GM12878 (cell line): ENCODE measurements around the gene NHEJ1. TPM values are rescaled to one million over a fixed set of nuclear protein-coding genes. Genes with fewer than 3 reads are reported as not detected.

Experiments
- ATAC-seq: fragments of 200-7000 bp; cut with Tn5 transposase; 3 replicates; pipeline ENCODE4 v1.9.1; 2020; ENCODE audit warnings: mild to moderate bottlenecking, moderate library complexity
- BruUV-seq: library from RNA; stranded (reverse); fragments of 400-500 nt; replicated peaks from 2 replicates; lab custom pipeline; 2021; lab: Mats Ljungman, UMichigan
- CTCF ChIA-PET: fragments of 300-600 bp; sonication (Branson Sonifier 250); formaldehyde crosslinking; extraction: SDS; loops from one replicate; lab custom pipeline; 2021; ENCODE audit warnings: inconsistent platforms; lab: Yijun Ruan, JAX
- POLR2A ChIA-PET: fragments of 350-600 bp; formaldehyde crosslinking; extraction: SDS; loops from one replicate; lab custom pipeline; 2021; ENCODE audit warnings: inconsistent platforms; lab: Charles Lee
- RAD21 ChIA-PET: fragments of 300-600 bp; sonication (Branson Sonifier 250); formaldehyde crosslinking; loops from one replicate; lab custom pipeline; 2023; ENCODE audit warnings: antibody characterized with exemption; ENCODE audit not compliant: unreplicated experiment; lab: Charles Lee
- SMC1A ChIA-PET: fragments of 300-600 bp; sonication (Branson Sonifier 250); formaldehyde crosslinking; loops from one replicate; lab custom pipeline; 2023; ENCODE audit not compliant: unreplicated experiment, uncharacterized antibody; lab: Charles Lee
- DNase-seq: peaks from one replicate; pipeline ENCODE4 v3.0.0-alpha.2; 2011; ENCODE audit warnings: low read depth, low spot score
- FAIRE-seq: peaks from 3 replicates; lab custom pipeline; 2011; peaks lifted over from hg19 to GRCh38; lab: Jason Lieb, UNC
- H2AFZ ChIP-seq: 2 replicates; pipeline ENCODE4 v1.6.0; 2011; ENCODE audit warnings: low read depth, low read length, control low read depth; ENCODE audit not compliant: control insufficient read depth
- H3K27ac ChIP-seq: 2 replicates; pipeline ENCODE4 v1.5.1; 2011; ENCODE audit warnings: control low read depth; ENCODE audit not compliant: control insufficient read depth, insufficient read depth
- H3K27me3 ChIP-seq, 2 experiments: replicated peaks in 1 of 2; 2 replicates each; pipeline versions ENCODE4 v1.6.0 to v1.6.1; 2011; ENCODE audit warnings: low read length in 1 of 2; ENCODE audit not compliant: control insufficient read depth in 2 of 2, insufficient read depth in 2 of 2
- H3K36me3 ChIP-seq, 2 experiments: 2 replicates each; pipeline ENCODE4 v1.5.1; 2011; ENCODE audit warnings: low read length in 1 of 2; ENCODE audit not compliant: control insufficient read depth in 2 of 2, insufficient read depth in 2 of 2
- H3K4me1 ChIP-seq: 2 replicates; pipeline ENCODE4 v1.6.1; 2011; ENCODE audit warnings: mild to moderate bottlenecking, low read length, moderate library complexity, mixed read lengths; ENCODE audit not compliant: control insufficient read depth, insufficient read depth
- H3K4me2 ChIP-seq: 2 replicates; pipeline ENCODE4 v1.6.0; 2011; ENCODE audit warnings: control low read depth; ENCODE audit not compliant: control insufficient read depth, insufficient read depth
- H3K4me3 ChIP-seq: fragments of 200-600 bp; sonication (generic); 2 replicates; pipeline ENCODE4 v1.5.1; 2016
- H3K79me2 ChIP-seq: 2 replicates; pipeline ENCODE4 v1.6.0; 2011; ENCODE audit warnings: low read length; ENCODE audit not compliant: control insufficient read depth, insufficient read depth
- H3K9ac ChIP-seq: 2 replicates; pipeline ENCODE4 v1.8.0; 2011; ENCODE audit warnings: low read length, control low read depth, mixed read lengths; ENCODE audit not compliant: control insufficient read depth, insufficient read depth
- H3K9me3 ChIP-seq: replicated peaks from 3 replicates; pipeline ENCODE4 v1.5.1; 2011; ENCODE audit warnings: mild to moderate bottlenecking, low read length; ENCODE audit not compliant: control insufficient read depth, insufficient read depth
- H4K20me1 ChIP-seq: 2 replicates; pipeline ENCODE4 v1.6.0; 2011; ENCODE audit not compliant: control insufficient read depth, insufficient read depth
- ASH2L ChIP-seq: fragments of 300-600, 200-600 bp; sonication (generic); IDR thresholded peaks from 2 replicates; pipeline ENCODE4 v1.6.1; 2017; ENCODE audit warnings: low read depth, mild to moderate bottlenecking, borderline replicate concordance
- FOS ChIP-seq: IDR thresholded peaks from 3 replicates; pipeline ENCODE4 v1.6.1; 2011; ENCODE audit warnings: borderline replicate concordance; ENCODE audit not compliant: insufficient read length; ENCODE audit errors: extremely low read depth
- GABPA ChIP-seq: IDR thresholded peaks from 2 replicates; pipeline ENCODE4 v1.6.1; 2014; ENCODE audit warnings: antibody characterized with exemption, low read depth, mild to moderate bottlenecking, inconsistent platforms
- LARP7 ChIP-seq: fragments of 450-650 bp; IDR thresholded peaks from 2 replicates; pipeline ENCODE4 v1.6.1; 2017; ENCODE audit warnings: mild to moderate bottlenecking
- MEF2B ChIP-seq: fragments of 450-650 bp; IDR thresholded peaks from 2 replicates; pipeline ENCODE4 v1.6.1; 2018; ENCODE audit warnings: mild to moderate bottlenecking, moderate library complexity; ENCODE audit not compliant: partially characterized antibody, poor library complexity, severe bottlenecking
- POLR2AphosphoS5 ChIP-seq: IDR thresholded peaks from 2 replicates; pipeline ENCODE4 v1.6.1; 2011; ENCODE audit warnings: mild to moderate bottlenecking, low read length, inconsistent platforms
- USF1 ChIP-seq: IDR thresholded peaks from 2 replicates; pipeline ENCODE4 v1.6.1; 2011; ENCODE audit warnings: borderline replicate concordance, low read depth, mild to moderate bottlenecking, moderate library complexity, mixed read lengths, low read length; ENCODE audit not compliant: insufficient read depth; ENCODE audit errors: extremely low read length
- ZNF384 ChIP-seq: IDR thresholded peaks from 2 replicates; pipeline ENCODE4 v1.6.1; 2012; ENCODE audit warnings: low read depth, mild to moderate bottlenecking, low read length, improper control_type of control experiment, borderline replicate concordance
- ZNF687 ChIP-seq: fragments of 450-650 bp; IDR thresholded peaks from 2 replicates; pipeline ENCODE4 v1.6.1; 2017; ENCODE audit warnings: mild to moderate bottlenecking, moderate library complexity
- WGBS: methylation state at CpG from one replicate; pipeline ENCODE4 v1.1.6; 2016; ENCODE audit warnings: low lambda C conversion rate; ENCODE audit not compliant: insufficient replicate concordance, insufficient coverage; ENCODE audit errors: missing lambda C conversion rate; 5-methylcytosine and 5-hydroxymethylcytosine counted together
- in situ Hi-C: fragments of 300-500 bp; cut with MboI; formaldehyde crosslinking; loops from 9 replicates; pipeline ENCODE4 v1.14.3; 2018; ENCODE audit warnings: mixed read lengths
- intact Hi-C: fragments of 100-400 bp; cut with micrococcal nuclease; formaldehyde crosslinking; loops from one replicate; pipeline ENCODE4 v1.14.2; 2022; ENCODE audit not compliant: unreplicated experiment
- polyA plus RNA-seq, 11 experiments: library from polyadenylated mRNA; depleted of rRNA in 4 of 11; unstranded in 6 of 11; stranded (reverse) in 5 of 11; fragments of >200 nt; fragmentation: Nextera tagmentation in 4 of 11; fragmentation: Illumina TruSeq in 1 of 11; extraction: Ambion mirVana in 4 of 11; extraction: Trizol in 1 of 11; gene quantifications; 1 replicate in 1 of 11; 2 replicates in 10 of 11; pipeline versions ENCODE4 v1.2.1 to v1.2.3, GENCODE V29; 2011 to 2016; ENCODE audit warnings: inconsistent platforms in 2 of 11, missing spikeins in 2 of 11, low read depth in 1 of 11
- total RNA-seq, 4 experiments: library from RNA; depleted of rRNA in 3 of 4; stranded (reverse); fragments of >200 nt in 3 of 4; fragmentation: Illumina TruSeq in 1 of 4; extraction: Trizol in 1 of 4; gene quantifications; 2 replicates each; pipeline versions ENCODE4 v1.2.1 to v1.2.3, GENCODE V29; 2013 to 2021

NHEJ1 gene
- total and polyA plus RNA-seq, 10 of the 15 experiments (the other 5 are each of a cell fraction or from before 2014, with no cell fraction given) = 11.8 to 20.2 (median 17.0) TPM

- 85% methylated on average over 17 of the region's 17 CpGs for WGBS
- TF ChIP-seq ZNF687 (no peak), USF1 (no peak), ZNF384 (no peak), MEF2B (no peak), FOS (no peak), GABPA (no peak), ASH2L (no peak), LARP7 (no peak), POLR2AphosphoS5 (no peak)
- FAIRE-seq (no peak), DNase-seq (no peak), ATAC-seq (no peak)
- H4K20me1 ChIP-seq = no peaks in the 10 kb centered on the region
- H3K79me2 ChIP-seq = no peaks in the 10 kb centered on the region; the same call in 1 of the 2 replicates
- H3K9me3 ChIP-seq = no peaks in the 10 kb centered on the region
- peaks cover 0 to 9% of the 10 kb centered on the region in 2 experiments; a peak in 2 of 4 replicates for H3K36me3 ChIP-seq
- CTCF ChIA-PET = interaction anchor here (1.0 to 2.2 kb wide), 4 partner anchors 37 to 87 kb away, joined by 3 to 13 read pairs (median 6); partner anchors contain the start of gene NHEJ1
- POLR2A ChIA-PET = interaction anchor here (0.5 to 4.0 kb wide), 9 partner anchors 9 to 685 kb away, joined by 3 to 47 read pairs (median 6); partner anchors contain the start of genes ABCB6, ANKZF1, ATG9A and CNPPD1
- peaks cover 8% of the 10 kb centered on the region for H3K4me1 ChIP-seq
- H3K27ac ChIP-seq = no peak overlapping the region
- no peak overlapping the region; the same call in 1 of the 2 replicates for H3K4me2 ChIP-seq
- no peak overlapping the region for H3K4me3 ChIP-seq
- RAD21 ChIA-PET = interaction anchor here (2.5 to 2.9 kb wide), 2 partner anchors 32 to 37 kb away, joined by 12 to 21 read pairs; partner anchors contain the start of genes CNPPD1 and SLC23A3
- intact Hi-C loops (loop anchor here (2.0 to 5.0 kb wide), 2 partner anchors 31 to 69 kb away; partner anchors contain the start of genes CNPPD1 and DNAJB2), in situ Hi-C loops (loop anchor here (5.0 kb wide), 1 partner anchor 36 kb away; the partner anchor contains the start of gene SLC23A3)
- no peak overlapping the region for H3K9ac ChIP-seq
- H3K27me3 ChIP-seq = no peaks in the 10 kb centered on the region
- SMC1A ChIA-PET = interaction anchor here (0.7 to 3.1 kb wide), 5 partner anchors 32 to 87 kb away, joined by 3 to 14 read pairs (median 4); partner anchors contain the start of genes CNPPD1, GLB1L and STK16
- BruUV-seq = no TSS peak
- H2AFZ ChIP-seq = no peak overlapping the region
Measured at GRCh38 chr2:219207884-219208740, 47.5 kb upstream of the NHEJ1 start.
